CD4-positive, CD25-positive, alpha-beta regulatory T cell (primary cell): ENCODE results near the gene IL1RAPL1. TPM values are rescaled to one million over a fixed set of nuclear protein-coding genes. Genes with fewer than 3 reads are reported as not detected.

Experiments used
- ATAC-seq, 2 donors: fragments of 150-1000 bp; cut with Tn5 transposase; one replicate each; pipeline ENCODE4 v1.10.0; 2021; ENCODE audit warnings: low read depth in 2 of 2, moderate number of reproducible peaks in 2 of 2, moderate library complexity in 1 of 2
- DNase-seq, 3 donors: peaks; one replicate each; pipeline versions ENCODE4 v3.0.0 to v3.0.0-alpha.2; 2012 to 2022; ENCODE audit warnings: mixed read lengths in 1 of 3
- H3K27ac ChIP-seq: one replicate; pipeline ENCODE4 v1.7.0; 2013; ENCODE audit warnings: mild to moderate bottlenecking, low read length; ENCODE audit not compliant: insufficient read depth, poor library complexity, severe bottlenecking
- H3K27me3 ChIP-seq: one replicate; pipeline ENCODE4 v1.7.0; 2013; ENCODE audit warnings: low read length; ENCODE audit not compliant: control insufficient read depth, insufficient read depth
- H3K36me3 ChIP-seq: one replicate; pipeline ENCODE4 v1.7.0; 2013; ENCODE audit warnings: mild to moderate bottlenecking, low read length, moderate library complexity; ENCODE audit not compliant: control insufficient read depth, insufficient read depth
- H3K4me1 ChIP-seq: 2 replicates; pipeline ENCODE4 v1.7.0; 2013; ENCODE audit warnings: mild to moderate bottlenecking, low read length; ENCODE audit not compliant: insufficient read depth, control insufficient read depth, poor library complexity, severe bottlenecking
- H3K4me3 ChIP-seq: one replicate; pipeline ENCODE4 v1.7.0; 2013; ENCODE audit warnings: low read depth, mild to moderate bottlenecking, low read length, moderate library complexity
- H3K9me3 ChIP-seq, 2 experiments: 1 replicate in 1 of 2; 2 replicates in 1 of 2; pipeline ENCODE4 v1.7.0; 2013; ENCODE audit warnings: low read length in 2 of 2, mild to moderate bottlenecking in 1 of 2, moderate library complexity in 1 of 2; ENCODE audit not compliant: control insufficient read depth in 2 of 2
- H3K27ac Mint-ChIP-seq, 3 donors: one replicate each; pipeline ENCODE4 v1.8.0; 2020 to 2022; ENCODE audit warnings: mild to moderate bottlenecking in 3 of 3, mixed read lengths in 3 of 3, moderate library complexity in 2 of 3
- H3K27me3 Mint-ChIP-seq: one replicate; pipeline ENCODE4 v1.8.0; 2022; ENCODE audit warnings: mild to moderate bottlenecking, mixed read lengths
- H3K36me3 Mint-ChIP-seq: one replicate; pipeline ENCODE4 v1.8.0; 2020; ENCODE audit warnings: mixed read lengths
- H3K4me1 Mint-ChIP-seq, 4 donors: one replicate each; pipeline ENCODE4 v1.8.0; 2020 to 2022; ENCODE audit warnings: mixed read lengths in 4 of 4, mild to moderate bottlenecking in 1 of 4
- H3K4me3 Mint-ChIP-seq, 4 donors: one replicate each; pipeline ENCODE4 v1.8.0; 2020 to 2022; ENCODE audit warnings: mild to moderate bottlenecking in 4 of 4, mixed read lengths in 4 of 4, moderate library complexity in 3 of 4
- H3K9me3 Mint-ChIP-seq, 7 donors: one replicate each; pipeline ENCODE4 v1.8.0; 2020 to 2022; ENCODE audit warnings: mixed read lengths in 7 of 7, mild to moderate bottlenecking in 3 of 7, moderate library complexity in 2 of 7
- polyA plus RNA-seq, 4 donors: library from polyadenylated mRNA; unstranded; fragments of 300-500 nt; fragmentation: Illumina TruSeq; gene quantifications; one replicate each; pipeline ENCODE4 v1.2.3, GENCODE V29; 2021
- total RNA-seq: library from RNA; stranded (reverse); gene quantifications from one replicate; pipeline ENCODE4 v1.2.3, GENCODE V29; 2022

The IL1RAPL1 gene
- total and polyA plus RNA-seq, 5 donors from 2014 or later: not detected

GRCh38 chrX:29468911-29469494 is 881.8 kb downstream of the IL1RAPL1 start:
- Mint-ChIP-seq H3K4me3 (no peak overlapping the region), H3K27me3 (no peaks in the 10 kb centered on the region), H3K4me1 (no peaks in the 10 kb centered on the region), H3K36me3 (no peaks in the 10 kb centered on the region), H3K9me3 (peaks cover 0 to 7% (median 1%) of the 10 kb centered on the region in 7 donors), H3K27ac (no peak overlapping the region)
- no peaks in the 10 kb centered on the region for H3K27me3 ChIP-seq
- H3K36me3 ChIP-seq: no peaks in the 10 kb centered on the region
- H3K27ac ChIP-seq: no peak overlapping the region
- no peaks in the 10 kb centered on the region for H3K4me1 ChIP-seq
- ATAC-seq (no peak), DNase-seq (no peak)
- H3K9me3 ChIP-seq: no peaks in the 10 kb centered on the region
- H3K4me3 ChIP-seq: no peak overlapping the region

- no peak overlapping the region for H3K27ac Mint-ChIP-seq
- H3K27me3 Mint-ChIP-seq: no peaks in the 10 kb centered on the region
- H3K36me3 Mint-ChIP-seq: no peaks in the 10 kb centered on the region
- H3K4me1 ChIP-seq: no peaks in the 10 kb centered on the region
- H3K4me1 Mint-ChIP-seq: no peaks in the 10 kb centered on the region
- H3K27ac ChIP-seq: no peak overlapping the region
- ATAC-seq (no peak), DNase-seq (no peak)
- no peak overlapping the region for H3K4me3 Mint-ChIP-seq
- H3K4me3 ChIP-seq: no peak overlapping the region
- no peaks in the 10 kb centered on the region for H3K27me3 ChIP-seq
- no peaks in the 10 kb centered on the region for H3K9me3 ChIP-seq
- no peaks in the 10 kb centered on the region for H3K36me3 ChIP-seq
- H3K9me3 Mint-ChIP-seq: peaks cover 0 to 7% (median 1%) of the 10 kb centered on the region in 7 donors
Observed at GRCh38 chrX:29470030-29470429, 882.8 kb downstream of the IL1RAPL1 start.

- peaks cover 0 to 7% (median 1%) of the 10 kb centered on the region in 7 donors for H3K9me3 Mint-ChIP-seq
Observed at GRCh38 chrX:29471829-29472228, 884.6 kb downstream of the IL1RAPL1 start.

GRCh38 chrX:29477878-29478277 is 890.6 kb downstream of the IL1RAPL1 start:
- H3K36me3 Mint-ChIP-seq: no peaks in the 10 kb centered on the region
- H3K4me3 Mint-ChIP-seq: no peak overlapping the region
- no peak overlapping the region for H3K4me3 ChIP-seq
- H3K27ac ChIP-seq: no peak overlapping the region
- H3K4me1 ChIP-seq: no peaks in the 10 kb centered on the region
- no peaks in the 10 kb centered on the region for H3K27me3 Mint-ChIP-seq
- DNase-seq (no peak), ATAC-seq (no peak)
- H3K4me1 Mint-ChIP-seq: no peaks in the 10 kb centered on the region
- H3K9me3 ChIP-seq: no peaks in the 10 kb centered on the region
- no peaks in the 10 kb centered on the region for H3K27me3 ChIP-seq
- no peaks in the 10 kb centered on the region for H3K36me3 ChIP-seq
- H3K27ac Mint-ChIP-seq: no peak overlapping the region
- H3K9me3 Mint-ChIP-seq: peaks cover 0 to 5% (median 2%) of the 10 kb centered on the region in 7 donors

More at GRCh38 chrX:29471829-29472228, 884.6 kb downstream of the IL1RAPL1 start:
- H3K27ac ChIP-seq: no peak overlapping the region
- no peaks in the 10 kb centered on the region for H3K4me1 ChIP-seq
- no peaks in the 10 kb centered on the region for H3K36me3 ChIP-seq
- Mint-ChIP-seq H3K4me1 (no peaks in the 10 kb centered on the region), H3K36me3 (no peaks in the 10 kb centered on the region), H3K27ac (no peak overlapping the region), H3K27me3 (no peaks in the 10 kb centered on the region), H3K4me3 (no peak overlapping the region)
- ATAC-seq: no peak
- no peak for DNase-seq
- no peaks in the 10 kb centered on the region for H3K27me3 ChIP-seq
- no peak overlapping the region for H3K4me3 ChIP-seq
- no peaks in the 10 kb centered on the region for H3K9me3 ChIP-seq

GRCh38 chrX:29478336-29479069 is 891.3 kb downstream of the IL1RAPL1 start:
- Histone ChIP-seq H3K27ac (no peak overlapping the region), H3K36me3 (no peaks in the 10 kb centered on the region), H3K4me3 (no peak overlapping the region), H3K27me3 (no peaks in the 10 kb centered on the region), H3K9me3 (no peaks in the 10 kb centered on the region), H3K4me1 (no peaks in the 10 kb centered on the region)
- Mint-ChIP-seq H3K27ac (no peak overlapping the region), H3K36me3 (no peaks in the 10 kb centered on the region), H3K9me3 (peaks cover 0 to 5% (median 2%) of the 10 kb centered on the region in 7 donors), H3K4me1 (no peaks in the 10 kb centered on the region), H3K27me3 (no peaks in the 10 kb centered on the region), H3K4me3 (no peak overlapping the region)
- ATAC-seq: no peak
- peak in 1 of 3 donors; percentile 1 for DNase-seq

- Histone ChIP-seq H3K4me3 (no peak overlapping the region), H3K27me3 (no peaks in the 10 kb centered on the region), H3K9me3 (no peaks in the 10 kb centered on the region), H3K36me3 (no peaks in the 10 kb centered on the region), H3K4me1 (no peaks in the 10 kb centered on the region), H3K27ac (no peak overlapping the region)
- H3K36me3 Mint-ChIP-seq: no peaks in the 10 kb centered on the region
- no peaks in the 10 kb centered on the region for H3K27me3 Mint-ChIP-seq
- no peak for ATAC-seq
- no peak for DNase-seq
- no peak overlapping the region for H3K4me3 Mint-ChIP-seq
- no peaks in the 10 kb centered on the region for H3K4me1 Mint-ChIP-seq
- peaks cover 0 to 3% (median 0%) of the 10 kb centered on the region in 7 donors for H3K9me3 Mint-ChIP-seq
- H3K27ac Mint-ChIP-seq: no peak overlapping the region
Observed at GRCh38 chrX:29487214-29487613, 900.0 kb downstream of the IL1RAPL1 start.

GRCh38 chrX:29487714-29488113 is 900.5 kb downstream of the IL1RAPL1 start:
- H3K27me3 ChIP-seq: no peaks in the 10 kb centered on the region
- ATAC-seq (no peak), DNase-seq (no peak)
- no peaks in the 10 kb centered on the region for H3K36me3 ChIP-seq
- H3K9me3 ChIP-seq: no peaks in the 10 kb centered on the region
- H3K4me3 ChIP-seq: no peak overlapping the region
- H3K4me1 ChIP-seq: no peaks in the 10 kb centered on the region
- no peaks in the 10 kb centered on the region for H3K27me3 Mint-ChIP-seq
- H3K36me3 Mint-ChIP-seq: no peaks in the 10 kb centered on the region
- peak overlapping the region in 1 of 3 donors; percentile 14 for H3K27ac Mint-ChIP-seq
- H3K4me3 Mint-ChIP-seq: no peak overlapping the region
- H3K27ac ChIP-seq: no peak overlapping the region
- peaks cover 0 to 3% (median 0%) of the 10 kb centered on the region in 7 donors for H3K9me3 Mint-ChIP-seq
- H3K4me1 Mint-ChIP-seq: no peaks in the 10 kb centered on the region

- no peaks in the 10 kb centered on the region for H3K4me1 ChIP-seq
- no peaks in the 10 kb centered on the region for H3K9me3 ChIP-seq
- Mint-ChIP-seq H3K27ac (no peak overlapping the region), H3K27me3 (no peaks in the 10 kb centered on the region), H3K4me3 (no peak overlapping the region), H3K36me3 (no peaks in the 10 kb centered on the region), H3K9me3 (peaks cover 0 to 5% (median 0%) of the 10 kb centered on the region in 7 donors), H3K4me1 (no peaks in the 10 kb centered on the region)
- H3K27ac ChIP-seq: no peak overlapping the region
- ATAC-seq: no peak
- no peak for DNase-seq
- H3K4me3 ChIP-seq: no peak overlapping the region
- H3K27me3 ChIP-seq: no peaks in the 10 kb centered on the region
- H3K36me3 ChIP-seq: no peaks in the 10 kb centered on the region
Observed at GRCh38 chrX:29488919-29489318, 901.7 kb downstream of the IL1RAPL1 start.
